HepG2 (cell line): ENCODE data around the gene ZNF786. TPM values are rescaled to one million over a fixed set of nuclear protein-coding genes. Genes with fewer than 3 reads are reported as not detected.

ENCODE experiments used
- ATAC-seq: fragments of 200-7000 bp; cut with Tn5 transposase; 3 replicates; pipeline ENCODE4 v1.9.1; 2020; ENCODE audit warnings: mild to moderate bottlenecking, moderate library complexity
- BruUV-seq: library from RNA; stranded (reverse); fragments of 400-500 nt; replicated peaks from 2 replicates; lab custom pipeline; 2021; lab: Mats Ljungman, UMichigan
- CTCF ChIA-PET: fragments of 300-600 bp; formaldehyde crosslinking; extraction: SDS; loops from one replicate; lab custom pipeline; 2021; ENCODE audit warnings: low total read pairs, inconsistent platforms, low intra/inter-chr PET ratio; lab: Yijun Ruan, JAX
- POLR2A ChIA-PET: fragments of 350-600 bp; sonication (Branson Sonifier 250); formaldehyde crosslinking; loops from one replicate; lab custom pipeline; 2020; ENCODE audit warnings: antibody characterized with exemption, inconsistent platforms; lab: Yijun Ruan, JAX
- DNase-seq: peaks from one replicate; pipeline ENCODE4 v3.0.0-alpha.2; 2015; ENCODE audit warnings: low spot score
- FAIRE-seq: peaks from 3 replicates; lab custom pipeline; 2011; peaks lifted over from hg19 to GRCh38; lab: Jason Lieb, UNC
- H2AFZ ChIP-seq: one replicate; pipeline ENCODE4 v1.6.1; 2011; ENCODE audit warnings: low read length, inconsistent platforms
- H3K27ac ChIP-seq: fragments of 300-600 bp; 3 replicates; pipeline ENCODE4 v1.8.0; 2011; ENCODE audit warnings: mixed run types, mild to moderate bottlenecking, mixed read lengths, low read length, inconsistent platforms; ENCODE audit not compliant: insufficient read depth; ENCODE audit errors: extremely low read length
- H3K27me3 ChIP-seq, 2 experiments: fragments of 200-600 bp in 1 of 2; 2 replicates in 1 of 2; 3 replicates in 1 of 2; pipeline versions ENCODE4 v1.6.0 to v1.8.0; 2011; ENCODE audit warnings: low read length in 2 of 2, mild to moderate bottlenecking in 2 of 2, moderate library complexity in 2 of 2, inconsistent platforms in 1 of 2; ENCODE audit not compliant: insufficient read depth in 2 of 2, control insufficient read depth in 1 of 2
- H3K36me3 ChIP-seq, 2 experiments: fragments of 200-600 bp in 1 of 2; replicated peaks in 1 of 2; 2 replicates in 1 of 2; 3 replicates in 1 of 2; pipeline versions ENCODE4 v1.5.1 to v1.8.0; 2011; ENCODE audit warnings: low read length in 2 of 2, inconsistent platforms in 1 of 2; ENCODE audit not compliant: insufficient read depth in 2 of 2, control insufficient read depth in 1 of 2
- H3K4me1 ChIP-seq: 2 replicates; pipeline ENCODE4 v1.5.1; 2012; ENCODE audit warnings: low read length, inconsistent platforms; ENCODE audit not compliant: insufficient read depth
- H3K4me2 ChIP-seq: 2 replicates; pipeline ENCODE4 v1.6.0; 2011; ENCODE audit warnings: low read depth, low read length, inconsistent platforms
- H3K4me3 ChIP-seq, 3 experiments: fragments of 200-600 bp in 1 of 3; sonication (generic), shearing (Covaris generic) in 1 of 3; replicated peaks in 1 of 3; 2 replicates each; pipeline ENCODE4 v1.5.1; 2011 to 2016; ENCODE audit warnings: low read length in 3 of 3, inconsistent platforms in 2 of 3, low read depth in 2 of 3, mild to moderate bottlenecking in 2 of 3, control low read depth in 1 of 3, mixed read lengths in 1 of 3; ENCODE audit not compliant: insufficient read depth in 1 of 3
- H3K79me2 ChIP-seq: one replicate; pipeline ENCODE4 v1.6.1; 2011; ENCODE audit warnings: low read length, inconsistent platforms; ENCODE audit not compliant: insufficient read depth
- H3K9ac ChIP-seq: 2 replicates; pipeline ENCODE4 v1.6.0; 2011; ENCODE audit warnings: mild to moderate bottlenecking, low read depth, low read length, inconsistent platforms; ENCODE audit not compliant: insufficient read depth
- H3K9me3 ChIP-seq: 2 replicates; pipeline ENCODE4 v1.5.1; 2012; ENCODE audit warnings: mild to moderate bottlenecking, low read length
- H4K20me1 ChIP-seq: 2 replicates; pipeline ENCODE4 v1.6.0; 2011; ENCODE audit warnings: inconsistent platforms, mild to moderate bottlenecking, low read length, moderate library complexity; ENCODE audit not compliant: insufficient read depth
- ARID5B ChIP-seq: IDR thresholded peaks from 2 replicates; pipeline ENCODE4 v1.4.0; 2020; ENCODE audit warnings: mild to moderate bottlenecking, missing genetic modification reagents
- FOXO4 ChIP-seq: sonication (generic); formaldehyde crosslinking; conservative IDR thresholded peaks from 2 replicates; pipeline ENCODE4 v1.8.1; 2023; ENCODE audit warnings: missing genetic modification reagents
- IKZF4 ChIP-seq: sonication (generic); formaldehyde crosslinking; IDR thresholded peaks from 2 replicates; pipeline ENCODE4 v1.5.1; 2020; ENCODE audit warnings: borderline replicate concordance, mild to moderate bottlenecking, low read depth, missing genetic modification reagents; ENCODE audit errors: not compliant biosample characterization
- TOE1 ChIP-seq: sonication (generic); formaldehyde crosslinking; IDR thresholded peaks from 2 replicates; pipeline ENCODE4 v1.4.0; 2020; ENCODE audit warnings: mild to moderate bottlenecking, missing genetic modification reagents
- ZFP62 ChIP-seq: sonication (generic); formaldehyde crosslinking; IDR thresholded peaks from 2 replicates; pipeline ENCODE4 v1.4.0; 2020; ENCODE audit warnings: missing genetic modification reagents
- ZFP90 ChIP-seq: sonication (generic); formaldehyde crosslinking; IDR thresholded peaks from 2 replicates; pipeline ENCODE4 v1.8.0; 2022; ENCODE audit warnings: missing genetic modification reagents, mild to moderate bottlenecking, inconsistent platforms, borderline replicate concordance
- ZNF24 ChIP-seq: fragments of 450-650 bp; IDR thresholded peaks from 2 replicates; pipeline ENCODE4 v1.6.1; 2017; ENCODE audit warnings: antibody characterized with exemption, mild to moderate bottlenecking
- ZNF607 ChIP-seq: sonication (generic); formaldehyde crosslinking; IDR thresholded peaks from 2 replicates; pipeline ENCODE4 v1.5.1; 2020; ENCODE audit warnings: missing genetic modification reagents, mild to moderate bottlenecking, borderline replicate concordance
- ZNF816 ChIP-seq: sonication (generic); formaldehyde crosslinking; IDR thresholded peaks from 2 replicates; pipeline ENCODE4 v1.8.0; 2022; ENCODE audit warnings: missing genetic modification reagents, mild to moderate bottlenecking, borderline replicate concordance
- WGBS: methylation state at CpG from one replicate; pipeline ENCODE4 v1.1.6; 2017; ENCODE audit warnings: low lambda C conversion rate; 5-methylcytosine and 5-hydroxymethylcytosine counted together
- in situ Hi-C: cut with HindIII; loops from 2 replicates; pipeline ENCODE4 v1.10.0; 2017; ENCODE audit warnings: low pct_unique_long_range_greater_than_20kb; ENCODE audit not compliant: extremely low pct_ligation_motif_present
- intact Hi-C: fragments of 100-400 bp; cut with micrococcal nuclease; formaldehyde crosslinking; loops from one replicate; pipeline ENCODE4 v1.10.0; 2022; ENCODE audit not compliant: unreplicated experiment
- polyA plus RNA-seq, 8 experiments: library from polyadenylated mRNA; depleted of rRNA in 3 of 8; stranded (reverse) in 7 of 8; unstranded in 1 of 8; fragments of >200 nt; fragmentation: Illumina TruSeq in 4 of 8; extraction: Trizol in 4 of 8; gene quantifications; 2 replicates each; pipeline versions ENCODE4 v1.2.1 to v1.2.3, GENCODE V29; 2011 to 2016; ENCODE audit warnings: low read depth in 4 of 8, missing spikeins in 1 of 8, mixed read lengths in 1 of 8; ENCODE audit not compliant: insufficient read depth in 1 of 8
- total RNA-seq, 5 experiments: library from RNA; depleted of rRNA; stranded (reverse); fragments of >200 nt; fragmentation: Illumina TruSeq; extraction: Trizol; gene quantifications; 2 replicates each; pipeline ENCODE4 v1.2.3, GENCODE V29; 2016; ENCODE audit warnings: low read depth in 1 of 5

The ZNF786 gene
- total and polyA plus RNA-seq, 2 of the 13 experiments (the other 11 are each of a cell fraction or from before 2014, with no cell fraction given), result 2.0 to 4.0 TPM

- no peak for TF ChIP-seq ARID5B (CRISPR knock-in tag)
- TF ChIP-seq ZNF24, result no peak
- TF ChIP-seq IKZF4 (CRISPR knock-in tag), result no peak
- no peak for TF ChIP-seq ZNF607
- no peak for TF ChIP-seq ZFP62 (CRISPR knock-in tag)
- TF ChIP-seq, all 625 proteins: peak for 0
Observed at GRCh38 chr7:149074116-149074885, 16.2 kb downstream of the ZNF786 start (continued).

- Histone ChIP-seq H3K27me3 (no peaks in the 10 kb centered on the region), H4K20me1 (no peaks in the 10 kb centered on the region), H3K4me1 (no peaks in the 10 kb centered on the region), H3K27ac (no peak overlapping the region), H2AFZ (no peak overlapping the region), H3K79me2 (no peaks in the 10 kb centered on the region), H3K9ac (no peak overlapping the region), H3K4me3 (no peak overlapping the region), H3K36me3 (peaks cover 11 to 23% of the 10 kb centered on the region in 2 experiments), H3K4me2 (no peak overlapping the region), H3K9me3 (no peaks in the 10 kb centered on the region)
- TF ChIP-seq FOXO4 (CRISPR knock-in tag), result no peak
- no peak for TF ChIP-seq TOE1 (CRISPR knock-in tag)
- TF ChIP-seq ZFP90 (CRISPR knock-in tag), result no peak
- TF ChIP-seq ZNF816 (CRISPR knock-in tag), result no peak
- ChIA-PET CTCF (interaction anchor here (0.9 to 1.7 kb wide), 2 partner anchors 18 to 425 kb away, joined by 3 to 5 read pairs; partner anchors contain the start of genes ZNF746 and ZNF786), POLR2A (no interaction called here)
- BruUV-seq, result no TSS peak
- in situ Hi-C loops, result no loop called here
- FAIRE-seq (no peak), ATAC-seq (no peak), DNase-seq (no peak)
- 97% methylated on average over 4 of the region's 4 CpGs for WGBS
- intact Hi-C loops, result no loop called here
Observed at GRCh38 chr7:149072438-149072775, 18.1 kb downstream of the ZNF786 start.
